ENCODE data around the gene ALK.

ALK gene

GRCh38 chr2:29394311-29394980, 526.9 kb downstream of the ALK start:
- DNase-seq, result no peak

GRCh38 chr2:29393676-29394075, 527.7 kb downstream of the ALK start:
- DNase-seq, result peak; percentile 2

GRCh38 chr2:29392774-29393173, 528.6 kb downstream of the ALK start:
- no peak for DNase-seq

GRCh38 chr2:29390136-29390535, 531.2 kb downstream of the ALK start:
- no peak for DNase-seq

- DNase-seq, result no peak
These were observed 531.7 kb downstream of the ALK start for GRCh38 chr2:29389686-29390085.

- no peak for DNase-seq
These were observed 533.3 kb downstream of the ALK start for GRCh38 chr2:29388071-29388470.

- DNase-seq, result no peak
These were observed 538.9 kb downstream of the ALK start for GRCh38 chr2:29382486-29382885.

GRCh38 chr2:29377788-29378187, 543.6 kb downstream of the ALK start:
- DNase-seq, result no peak

- no peak for DNase-seq
These were observed 544.8 kb downstream of the ALK start for GRCh38 chr2:29376541-29376940.

GRCh38 chr2:29375843-29376242, 545.5 kb downstream of the ALK start:
- no peak for DNase-seq

- DNase-seq, result peak; percentile 68
These were observed 546.6 kb downstream of the ALK start for GRCh38 chr2:29374823-29375222.

GRCh38 chr2:29373870-29374269, 547.5 kb downstream of the ALK start:
- DNase-seq, result peak; percentile 8

- DNase-seq, result no peak
These were observed 549.2 kb downstream of the ALK start for GRCh38 chr2:29372185-29372584.

GRCh38 chr2:29370581-29371125, 550.7 kb downstream of the ALK start:
- no peak for DNase-seq

GRCh38 chr2:29370173-29370572, 551.2 kb downstream of the ALK start:
- DNase-seq, result no peak

GRCh38 chr2:29368659-29369040, 552.7 kb downstream of the ALK start:
- no peak for DNase-seq

GRCh38 chr2:29367986-29368658, 553.3 kb downstream of the ALK start:
- DNase-seq, result peak; percentile 15

- DNase-seq, result no peak
These were observed 558.3 kb downstream of the ALK start for GRCh38 chr2:29363111-29363510.

- peak; percentile 49 for DNase-seq
These were observed 560.2 kb downstream of the ALK start for GRCh38 chr2:29361231-29361630.

- peak; percentile 2 for DNase-seq
These were observed 561.2 kb downstream of the ALK start for GRCh38 chr2:29360016-29360784.

GRCh38 chr2:29353403-29353991, 567.9 kb downstream of the ALK start:
- DNase-seq, result peak; percentile 21

GRCh38 chr2:29351916-29352591, 569.3 kb downstream of the ALK start:
- no peak for DNase-seq

GRCh38 chr2:29351248-29351647, 570.1 kb downstream of the ALK start:
- DNase-seq, result peak; percentile 15

All from NCI-H69 (cell line).